Upper lobe of right lung (tissue), 1 donor: Measurements from ENCODE around the gene GIMAP1. TPM values are rescaled to one million over a fixed set of nuclear protein-coding genes. Genes with fewer than 3 reads are reported as not detected.

Source experiments
- ATAC-seq: fragments of 200-7000 bp; cut with Tn5 transposase; one replicate; pipeline ENCODE4 v1.9.1; 2020; ENCODE audit warnings: mild to moderate bottlenecking, moderate library complexity
- DNase-seq: peaks from one replicate; pipeline ENCODE4 v3.0.0-alpha.2; 2020
- H3K27ac ChIP-seq: fragments of 200-600 bp; one replicate; pipeline ENCODE4 v1.8.0; 2022
- H3K27me3 ChIP-seq: fragments of 200-600 bp; one replicate; pipeline ENCODE4 v1.8.0; 2022; ENCODE audit warnings: mild to moderate bottlenecking
- H3K36me3 ChIP-seq: fragments of 200-600 bp; one replicate; pipeline ENCODE4 v1.8.0; 2022
- H3K4me1 ChIP-seq: fragments of 200-600 bp; one replicate; pipeline ENCODE4 v1.8.0; 2022
- H3K4me3 ChIP-seq: fragments of 200-600 bp; one replicate; pipeline ENCODE4 v1.8.0; 2022; ENCODE audit warnings: mild to moderate bottlenecking
- H3K9me3 ChIP-seq: fragments of 200-600 bp; one replicate; pipeline ENCODE4 v1.8.0; 2022
- intact Hi-C: fragments of 100-400 bp; cut with DNase I; formaldehyde crosslinking; loops from one replicate; pipeline ENCODE4 v1.11.0; 2022
- total RNA-seq: library from RNA; stranded (reverse); fragmentation: NEBNext Ultra II Directional; extraction: Animal tissue kit (Norgen Biotek cat#: 25700); gene quantifications from one replicate; pipeline ENCODE4 v1.2.1, GENCODE V29; 2021
- TF ChIP-seq, protein P1 (sequence below): fragments of 200-600 bp; IDR thresholded peaks from one replicate; pipeline ENCODE4 v1.8.0; 2022; ENCODE audit warnings: antibody characterized with exemption
- donor health status: DM: no; HTN: yes; CAD: no; lungs with severe emphysema.

GIMAP1 gene
- total RNA-seq, 1 donor from 2014 or later = 13.0 TPM

DNA sequence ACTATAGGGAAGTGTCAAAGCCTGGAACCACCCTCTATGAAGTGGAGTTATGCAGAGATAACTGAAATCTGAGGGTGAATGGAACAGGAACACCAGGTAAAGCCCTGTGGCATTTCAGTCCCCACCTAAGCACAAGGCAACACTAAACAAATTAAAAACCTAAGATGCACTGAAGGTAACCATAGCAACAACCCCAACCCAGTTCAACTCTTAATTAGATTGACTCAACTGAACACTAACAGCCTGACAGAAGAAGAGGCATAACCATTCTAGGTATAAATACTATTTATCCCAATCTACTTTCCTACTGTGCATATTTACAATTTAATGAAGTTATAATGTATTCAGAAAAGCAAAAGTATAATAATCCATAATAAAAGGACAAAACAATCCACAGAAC is 11.6 kb downstream of the GIMAP1 start:
- H3K36me3 ChIP-seq = no peaks in the 10 kb centered on the region
- no peaks in the 10 kb centered on the region for H3K4me1 ChIP-seq
- H3K4me3 ChIP-seq = no peak overlapping the region
- H3K27me3 ChIP-seq = no peaks in the 10 kb centered on the region
- H3K9me3 ChIP-seq = no peaks in the 10 kb centered on the region
- TF ChIP-seq, protein P1, sequence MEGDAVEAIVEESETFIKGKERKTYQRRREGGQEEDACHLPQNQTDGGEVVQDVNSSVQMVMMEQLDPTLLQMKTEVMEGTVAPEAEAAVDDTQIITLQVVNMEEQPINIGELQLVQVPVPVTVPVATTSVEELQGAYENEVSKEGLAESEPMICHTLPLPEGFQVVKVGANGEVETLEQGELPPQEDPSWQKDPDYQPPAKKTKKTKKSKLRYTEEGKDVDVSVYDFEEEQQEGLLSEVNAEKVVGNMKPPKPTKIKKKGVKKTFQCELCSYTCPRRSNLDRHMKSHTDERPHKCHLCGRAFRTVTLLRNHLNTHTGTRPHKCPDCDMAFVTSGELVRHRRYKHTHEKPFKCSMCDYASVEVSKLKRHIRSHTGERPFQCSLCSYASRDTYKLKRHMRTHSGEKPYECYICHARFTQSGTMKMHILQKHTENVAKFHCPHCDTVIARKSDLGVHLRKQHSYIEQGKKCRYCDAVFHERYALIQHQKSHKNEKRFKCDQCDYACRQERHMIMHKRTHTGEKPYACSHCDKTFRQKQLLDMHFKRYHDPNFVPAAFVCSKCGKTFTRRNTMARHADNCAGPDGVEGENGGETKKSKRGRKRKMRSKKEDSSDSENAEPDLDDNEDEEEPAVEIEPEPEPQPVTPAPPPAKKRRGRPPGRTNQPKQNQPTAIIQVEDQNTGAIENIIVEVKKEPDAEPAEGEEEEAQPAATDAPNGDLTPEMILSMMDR = no peak
- H3K27ac ChIP-seq = no peak overlapping the region
- DNase-seq = no peak
- intact Hi-C loops = no loop called here
- ATAC-seq = no peak

DNA sequence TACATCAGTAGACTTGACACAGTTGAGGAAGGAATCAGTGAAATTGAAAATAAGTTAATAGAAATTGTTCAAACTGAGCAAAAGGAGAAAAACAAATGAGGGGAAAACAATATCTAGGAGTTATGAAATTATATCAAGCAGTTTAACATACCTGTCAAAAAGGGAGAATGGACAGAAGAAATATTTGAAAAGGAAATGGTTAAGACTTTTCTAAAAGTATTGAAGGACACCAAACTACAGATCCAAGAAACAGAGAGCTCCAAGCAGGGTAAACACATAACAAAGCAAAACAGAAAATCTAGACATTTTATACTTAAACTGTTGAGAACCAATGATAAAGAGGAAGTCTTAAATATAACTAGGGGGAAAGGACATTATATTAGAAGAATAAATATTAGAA is 12.2 kb downstream of the GIMAP1 start:
- TF ChIP-seq, protein P1 = no peak
- Histone ChIP-seq H3K27ac (no peak overlapping the region), H3K36me3 (no peaks in the 10 kb centered on the region), H3K27me3 (no peaks in the 10 kb centered on the region), H3K4me1 (no peaks in the 10 kb centered on the region), H3K9me3 (no peaks in the 10 kb centered on the region), H3K4me3 (no peak overlapping the region)
- no peak for DNase-seq
- intact Hi-C loops = no loop called here
- ATAC-seq = no peak

DNA sequence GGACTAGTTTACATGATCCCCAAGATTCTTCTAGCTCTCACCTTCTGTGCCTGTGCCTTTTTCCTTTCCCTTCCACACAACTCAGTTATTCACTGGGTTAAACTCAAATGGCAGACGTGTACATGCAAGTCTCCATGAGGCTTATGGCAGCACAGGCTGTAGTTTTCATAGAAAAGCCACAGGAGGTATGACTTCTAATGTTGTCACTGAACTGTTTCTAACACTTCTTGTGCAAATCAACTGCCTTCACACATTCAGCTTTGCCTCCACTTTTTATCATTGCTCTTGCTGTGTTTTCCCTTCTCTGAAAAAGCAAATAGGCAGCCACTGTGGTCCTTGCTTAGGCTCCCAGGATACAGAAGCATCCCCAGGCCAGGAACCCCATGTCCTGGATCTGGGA is 15.5 kb downstream of the GIMAP1 start:
- H3K4me3 ChIP-seq = no peak overlapping the region
- H3K9me3 ChIP-seq = no peaks in the 10 kb centered on the region
- TF ChIP-seq, protein P1 = no peak
- ATAC-seq (no peak), DNase-seq (no peak)
- no peak overlapping the region for H3K27ac ChIP-seq
- no peaks in the 10 kb centered on the region for H3K36me3 ChIP-seq
- H3K4me1 ChIP-seq = no peaks in the 10 kb centered on the region
- intact Hi-C loops = no loop called here
- no peaks in the 10 kb centered on the region for H3K27me3 ChIP-seq

DNA sequence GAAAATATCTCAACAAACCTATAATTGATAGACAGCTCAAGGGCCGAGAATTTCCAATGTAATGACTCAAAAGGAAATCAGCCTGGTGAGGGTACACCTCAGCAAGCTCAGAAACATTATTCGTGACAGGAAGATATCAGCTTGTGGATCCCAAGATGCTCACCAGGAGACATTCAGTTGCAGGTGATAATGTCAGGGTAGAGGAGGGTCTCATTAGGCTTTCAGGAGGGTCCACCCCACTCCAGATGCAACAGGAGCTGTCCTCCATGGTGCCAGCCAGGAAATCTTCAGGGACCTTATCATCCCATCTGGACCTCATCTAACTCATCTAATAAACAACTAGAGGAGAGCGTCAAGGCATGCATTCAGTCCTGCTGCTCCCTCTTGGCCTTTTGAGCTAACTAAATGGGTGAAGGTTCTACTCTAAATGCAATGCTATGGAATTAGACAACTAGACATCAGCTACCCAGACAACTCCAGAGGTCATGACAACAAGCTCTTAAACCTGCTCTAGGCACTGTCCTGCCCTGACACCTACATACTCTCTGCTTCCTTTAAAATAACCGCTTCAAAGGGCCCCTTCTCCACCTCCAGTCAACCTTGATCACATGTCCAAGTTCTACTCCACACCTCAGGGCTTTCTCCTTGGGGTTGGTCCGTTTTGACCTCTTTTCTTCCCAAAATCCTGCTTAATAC is 16.5 kb downstream of the GIMAP1 start:
- Histone ChIP-seq H3K27ac (no peak overlapping the region), H3K27me3 (no peaks in the 10 kb centered on the region), H3K4me1 (no peaks in the 10 kb centered on the region), H3K9me3 (no peaks in the 10 kb centered on the region), H3K4me3 (no peak overlapping the region), H3K36me3 (no peaks in the 10 kb centered on the region)
- ATAC-seq = no peak
- no peak for DNase-seq
- intact Hi-C loops = no loop called here
- TF ChIP-seq, protein P1 = no peak

DNA sequence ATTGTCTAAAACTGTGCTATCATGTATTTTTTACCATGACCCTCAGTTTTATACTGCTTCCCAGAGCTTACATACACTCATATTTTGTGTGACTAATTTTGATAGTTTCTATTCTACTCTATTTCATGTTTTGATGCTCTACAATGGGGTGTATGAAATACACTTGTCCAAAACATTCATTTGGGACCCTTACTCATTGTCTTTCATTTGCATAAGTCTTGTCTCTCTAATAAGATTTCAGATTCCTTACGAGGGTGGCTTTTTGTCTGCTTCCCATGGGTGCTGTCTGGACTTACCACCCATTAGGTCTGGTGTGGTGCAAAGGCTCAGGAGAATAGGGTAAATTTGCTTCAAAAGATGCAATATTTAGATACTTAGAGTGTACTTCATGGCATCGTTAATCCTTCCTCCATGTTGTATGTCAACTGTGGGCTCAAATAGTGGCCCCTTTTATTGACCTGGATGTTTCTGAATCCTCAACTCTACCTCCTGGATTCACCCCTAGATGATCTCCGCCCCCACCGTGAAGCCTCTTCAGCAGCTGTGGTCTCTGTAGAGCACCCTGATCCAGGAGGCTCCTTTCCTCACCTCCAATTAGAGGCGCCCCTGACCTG is 17.2 kb downstream of the GIMAP1 start:
- no peak overlapping the region for H3K27ac ChIP-seq
- no peak overlapping the region for H3K4me3 ChIP-seq
- intact Hi-C loops = no loop called here
- H3K36me3 ChIP-seq = no peaks in the 10 kb centered on the region
- H3K27me3 ChIP-seq = no peaks in the 10 kb centered on the region
- TF ChIP-seq, protein P1 = no peak
- ATAC-seq (no peak), DNase-seq (no peak)
- H3K4me1 ChIP-seq = no peaks in the 10 kb centered on the region
- no peaks in the 10 kb centered on the region for H3K9me3 ChIP-seq
